Activated CD4-positive, CD25-positive, alpha-beta regulatory T cell treated with anti-CD3 and anti-CD28 coated beads, Interleukin-2, amount 50 U/mL, for 72 hours (primary cell): ENCODE data around the gene DLL4.

Experiments used
- DNase-seq: peaks from one replicate; pipeline ENCODE4 v3.0.0; 2021

DLL4 gene

DNA sequence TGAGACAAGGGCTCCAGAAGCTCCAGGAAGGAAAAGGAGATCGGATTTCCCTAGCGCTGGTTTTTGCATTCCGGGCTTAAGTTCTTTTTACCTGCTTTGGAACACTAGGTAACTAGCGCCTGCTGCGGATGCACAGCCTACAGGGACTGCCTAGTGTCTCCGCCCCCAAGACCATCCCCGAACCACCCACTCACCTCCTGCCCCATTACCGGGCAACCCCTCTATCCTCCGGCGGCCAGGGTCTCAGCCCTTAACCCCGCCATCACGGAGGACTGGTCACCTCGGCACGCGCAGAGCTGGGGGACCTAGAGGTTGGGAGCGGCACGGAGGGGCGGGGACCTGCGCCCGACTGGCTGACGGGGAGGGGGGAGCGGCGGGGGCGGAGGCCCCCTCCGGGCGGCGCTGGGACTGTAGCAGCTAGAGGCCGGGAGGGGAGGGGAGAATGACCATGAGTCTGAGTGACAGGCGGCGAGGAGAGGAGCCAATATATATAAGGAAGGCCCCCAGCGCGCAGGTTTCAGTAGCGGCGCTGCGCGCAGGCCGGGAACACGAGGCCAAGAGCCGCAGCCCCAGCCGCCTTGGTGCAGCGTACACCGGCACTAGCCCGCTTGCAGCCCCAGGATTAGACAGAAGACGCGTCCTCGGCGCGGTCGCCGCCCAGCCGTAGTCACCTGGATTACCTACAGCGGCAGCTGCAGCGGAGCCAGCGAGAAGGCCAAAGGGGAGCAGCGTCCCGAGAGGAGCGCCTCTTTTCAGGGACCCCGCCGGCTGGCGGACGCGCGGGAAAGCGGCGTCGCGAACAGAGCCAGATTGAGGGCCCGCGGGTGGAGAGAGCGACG lies at the start of gene DLL4:
Gene DLL4, plus strand, starts transcription at position 520 of the 839 bp plus-strand sequence. CDS start 329 bp downstream, outside the sequence.
- DNase-seq, result no peak

DNA sequence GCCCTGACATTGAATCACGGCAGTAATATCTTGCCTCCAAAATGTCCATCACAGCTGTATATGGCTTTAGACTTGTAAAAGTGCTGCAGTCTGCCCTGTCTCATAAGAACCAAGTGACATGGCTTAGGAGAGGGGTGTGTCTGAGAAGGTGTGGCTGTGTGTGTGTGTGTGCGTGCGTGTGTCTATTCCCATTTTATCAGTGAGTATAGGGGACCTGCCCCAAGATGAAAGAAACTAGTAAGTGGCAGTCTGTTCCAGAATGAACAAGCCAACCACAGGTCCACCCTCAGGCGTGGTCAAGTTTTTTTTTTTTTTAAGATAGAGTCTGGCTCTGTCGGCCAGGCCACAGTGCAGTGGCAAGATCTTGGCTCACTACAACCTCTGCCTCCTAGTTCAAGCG lies 49.5 kb upstream of the DLL4 start:
- no peak for DNase-seq

DNA sequence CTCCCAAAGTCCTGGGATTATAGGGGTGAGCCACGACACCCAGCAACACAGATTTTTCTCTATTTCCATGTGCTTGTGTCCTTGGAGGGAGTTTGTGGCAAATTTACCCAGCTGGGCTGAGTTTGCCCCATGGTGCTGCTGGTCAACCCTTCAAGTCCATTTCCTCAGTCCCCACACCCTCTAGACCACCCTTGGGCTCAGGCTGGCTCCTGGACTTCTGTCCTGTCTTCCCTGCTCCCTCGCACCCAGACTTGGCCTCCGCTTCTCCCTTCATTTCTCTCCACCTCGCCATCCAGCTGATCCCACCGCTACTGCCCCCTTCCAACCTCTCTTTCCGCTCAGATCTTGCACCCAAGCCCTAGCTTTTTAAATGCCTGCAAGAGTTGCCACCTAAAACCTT lies 47.8 kb upstream of the DLL4 start:
- DNase-seq, result no peak

DNA sequence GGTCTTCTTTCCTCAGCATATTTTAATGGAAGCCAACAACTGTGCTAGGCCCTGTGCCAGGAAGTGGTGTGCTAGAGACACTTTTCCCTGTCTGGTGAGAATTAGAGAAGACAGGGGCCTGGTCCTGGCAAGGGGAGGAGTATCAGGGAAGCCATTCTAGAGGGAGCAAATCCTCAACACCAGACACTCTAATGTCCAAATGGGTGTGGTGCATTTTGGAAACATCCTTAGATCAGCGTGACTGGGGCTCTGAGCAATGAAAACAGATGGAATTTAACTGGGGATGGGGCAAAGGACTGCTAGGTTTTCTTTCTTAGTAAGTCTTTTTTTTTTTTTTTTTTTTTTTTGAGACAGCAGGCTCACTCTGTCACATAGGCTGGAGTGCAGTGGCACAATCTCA lies 42.6 kb upstream of the DLL4 start:
- no peak for DNase-seq

DNA sequence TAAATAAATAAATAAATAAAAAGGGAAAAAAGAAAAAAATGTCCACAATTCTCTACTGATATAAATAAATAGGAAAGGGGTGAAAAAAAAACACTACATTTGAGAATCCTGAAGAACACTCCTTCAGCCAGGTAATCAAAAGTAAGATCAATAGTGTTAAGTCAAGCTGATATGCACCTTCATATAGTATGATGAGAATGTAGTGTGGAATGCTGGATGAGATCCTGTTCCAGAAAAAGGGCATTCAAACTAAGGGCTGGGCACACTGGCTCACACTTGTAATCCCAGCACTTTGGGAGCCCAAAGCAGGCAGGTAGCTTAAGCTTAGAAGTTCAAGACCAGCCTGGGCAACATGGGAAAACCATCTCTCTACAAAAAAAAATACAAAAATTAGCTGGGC lies 40.0 kb upstream of the DLL4 start:
- DNase-seq, result no peak

DNA sequence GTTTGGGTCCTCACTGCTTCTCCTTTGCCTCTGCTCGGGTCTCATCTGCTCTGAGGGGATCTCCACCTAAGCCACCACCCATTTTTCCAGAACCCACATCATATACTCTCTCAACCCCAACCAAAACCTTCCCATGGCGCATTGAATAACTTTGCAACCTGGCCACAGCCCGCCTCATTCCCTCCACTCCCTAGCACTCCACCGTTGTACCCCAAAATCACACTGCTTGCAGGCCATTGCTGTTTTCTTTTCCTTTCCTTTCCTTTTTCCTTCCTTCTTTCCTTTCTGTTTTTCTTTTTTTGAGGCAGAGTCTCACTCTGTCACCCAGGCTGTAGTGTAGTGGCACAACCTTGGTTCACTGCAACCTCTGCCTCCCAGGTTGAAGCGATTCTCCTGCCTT lies 38.0 kb upstream of the DLL4 start:
- no peak for DNase-seq

DNA sequence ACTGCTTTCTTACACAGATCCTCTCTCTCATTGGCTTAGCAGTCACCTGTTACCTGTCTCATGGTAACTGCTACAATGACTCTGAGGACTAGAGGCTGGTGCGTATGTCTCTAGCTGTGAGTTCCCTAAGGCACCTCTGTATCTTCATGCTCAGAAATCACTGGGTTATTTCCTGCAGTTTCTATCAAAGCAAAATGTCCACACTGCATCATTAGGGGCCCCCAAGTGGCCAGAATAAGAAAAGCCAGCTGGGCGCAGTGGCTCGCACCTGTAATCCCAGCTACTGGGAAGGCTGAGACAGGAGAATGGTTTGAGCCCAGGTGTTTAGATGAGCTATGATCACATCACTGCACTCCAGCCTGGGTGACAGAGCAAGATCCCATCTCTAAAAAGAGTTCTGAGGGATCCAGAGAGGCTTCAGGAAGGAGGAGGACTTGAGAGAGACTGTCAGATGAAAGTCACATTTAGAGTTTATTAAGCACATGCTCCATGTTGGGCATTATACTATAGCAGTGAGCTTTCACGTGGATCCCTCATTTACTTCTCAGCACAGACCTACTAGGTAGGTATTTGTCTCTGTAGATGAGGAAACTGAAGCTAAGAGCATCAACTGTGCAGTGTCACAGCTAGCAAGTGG lies 37.2 kb upstream of the DLL4 start:
- no peak for DNase-seq

DNA sequence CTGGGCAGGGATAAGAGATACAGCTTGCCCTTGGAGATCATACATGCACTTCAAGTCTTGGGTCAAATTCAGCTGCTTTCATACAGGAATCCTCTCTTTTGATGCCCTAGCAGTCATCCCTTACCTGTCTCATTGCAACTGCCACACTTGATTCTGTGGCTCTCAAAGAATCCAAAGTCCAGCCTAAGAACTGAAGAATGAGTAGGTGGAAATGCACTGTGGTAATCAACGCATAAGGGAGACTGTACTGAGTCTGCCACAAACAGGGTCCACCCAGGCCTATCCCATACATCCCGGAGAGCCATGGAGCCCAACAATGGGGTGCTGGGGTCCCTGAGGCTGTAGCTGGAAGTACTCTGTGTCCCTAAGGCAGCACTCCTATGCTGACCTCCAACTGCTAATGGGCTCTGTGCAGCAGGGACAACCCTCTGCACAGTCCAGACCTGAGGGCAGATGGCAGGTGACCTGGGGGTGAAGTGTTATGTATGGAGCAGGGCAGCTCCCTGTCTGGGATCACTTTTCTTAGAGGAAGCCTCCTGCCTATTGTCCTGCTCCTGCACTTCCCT lies 36.6 kb upstream of the DLL4 start:
- DNase-seq, result no peak

DNA sequence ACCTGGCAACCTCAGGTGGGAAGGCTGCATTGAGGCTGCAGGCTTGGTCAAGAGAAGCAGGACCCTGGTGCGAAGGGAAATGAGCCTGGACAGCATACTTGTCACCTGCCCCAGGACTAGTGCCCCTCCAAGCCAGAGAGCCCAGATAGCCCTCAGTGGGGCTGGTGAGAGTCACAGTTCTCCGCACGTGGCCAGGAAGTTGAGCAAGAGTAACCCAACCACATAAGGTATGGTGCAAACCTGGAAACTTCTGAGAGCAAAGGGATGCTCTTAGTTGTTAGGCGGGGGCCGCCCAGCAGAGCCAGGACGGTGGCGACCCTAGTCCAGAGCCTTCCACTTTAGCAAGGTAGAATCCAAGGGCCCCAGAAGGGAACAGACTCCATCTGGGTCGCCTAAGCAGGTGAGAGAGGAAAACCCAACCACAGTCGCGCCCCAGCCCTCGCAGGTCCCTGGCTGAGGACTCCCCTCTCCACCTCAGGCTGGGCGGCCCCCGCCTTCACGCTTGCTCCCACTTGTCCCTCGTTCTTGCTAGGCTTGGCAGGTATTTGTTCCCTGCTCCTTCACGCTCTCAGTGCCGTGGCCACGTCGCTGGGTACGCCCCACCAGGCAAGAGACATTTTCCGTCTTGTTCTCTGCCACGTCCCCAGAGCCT lies 36.0 kb upstream of the DLL4 start:
- DNase-seq, result no peak

DNA sequence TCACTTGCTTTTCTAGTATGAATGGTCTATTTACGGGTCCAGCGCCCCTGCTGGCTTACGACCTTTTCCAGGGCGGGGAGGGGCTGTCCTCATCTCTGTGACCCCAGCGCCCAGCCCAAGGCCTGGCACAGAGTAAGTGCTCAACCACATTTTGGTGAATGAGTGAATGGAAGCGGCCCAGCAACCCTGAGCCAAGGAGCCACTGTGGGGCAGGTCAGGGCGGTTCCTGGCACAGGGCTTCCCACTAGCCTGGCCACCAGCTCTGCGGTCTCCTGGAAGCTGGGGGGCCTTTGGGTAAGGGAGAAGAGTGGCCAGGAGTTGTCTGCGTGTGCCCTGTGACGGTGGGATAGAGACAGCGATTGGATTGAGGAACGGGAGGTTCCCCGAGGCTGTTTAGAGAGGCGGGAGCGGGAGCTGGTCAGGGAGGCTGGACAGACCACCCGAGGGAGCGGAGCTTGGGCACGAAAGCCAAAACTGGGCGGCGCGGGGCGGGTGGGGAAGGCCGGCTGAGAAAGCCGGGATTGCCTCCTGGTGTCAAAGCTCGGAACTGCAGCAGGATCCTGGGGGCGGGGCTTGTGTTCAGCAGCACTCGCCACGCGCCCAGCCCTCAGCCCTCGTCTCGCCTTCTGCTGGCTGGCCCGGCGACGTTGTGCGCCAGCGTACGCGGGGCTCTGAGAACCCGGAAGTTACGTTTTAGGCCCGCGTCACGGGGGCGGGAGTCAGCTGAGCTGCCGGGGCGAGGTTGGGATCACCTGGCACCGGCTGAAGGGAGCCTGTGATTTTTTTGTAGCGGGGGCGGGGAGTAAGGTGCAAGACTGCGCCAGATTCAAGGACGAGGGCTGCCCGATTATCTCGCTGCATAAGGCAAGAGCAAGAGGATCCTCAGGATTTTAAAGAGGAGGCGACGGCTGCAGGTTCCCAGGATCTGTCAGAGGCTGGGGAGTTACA lies 35.1 kb upstream of the DLL4 start, which contains the start of gene VPS18:
Gene VPS18, plus strand, starts transcription at position 718 of the 948 bp plus-strand sequence. CDS start 319 bp downstream, outside the sequence.
- peak; percentile 100 for DNase-seq

DNA sequence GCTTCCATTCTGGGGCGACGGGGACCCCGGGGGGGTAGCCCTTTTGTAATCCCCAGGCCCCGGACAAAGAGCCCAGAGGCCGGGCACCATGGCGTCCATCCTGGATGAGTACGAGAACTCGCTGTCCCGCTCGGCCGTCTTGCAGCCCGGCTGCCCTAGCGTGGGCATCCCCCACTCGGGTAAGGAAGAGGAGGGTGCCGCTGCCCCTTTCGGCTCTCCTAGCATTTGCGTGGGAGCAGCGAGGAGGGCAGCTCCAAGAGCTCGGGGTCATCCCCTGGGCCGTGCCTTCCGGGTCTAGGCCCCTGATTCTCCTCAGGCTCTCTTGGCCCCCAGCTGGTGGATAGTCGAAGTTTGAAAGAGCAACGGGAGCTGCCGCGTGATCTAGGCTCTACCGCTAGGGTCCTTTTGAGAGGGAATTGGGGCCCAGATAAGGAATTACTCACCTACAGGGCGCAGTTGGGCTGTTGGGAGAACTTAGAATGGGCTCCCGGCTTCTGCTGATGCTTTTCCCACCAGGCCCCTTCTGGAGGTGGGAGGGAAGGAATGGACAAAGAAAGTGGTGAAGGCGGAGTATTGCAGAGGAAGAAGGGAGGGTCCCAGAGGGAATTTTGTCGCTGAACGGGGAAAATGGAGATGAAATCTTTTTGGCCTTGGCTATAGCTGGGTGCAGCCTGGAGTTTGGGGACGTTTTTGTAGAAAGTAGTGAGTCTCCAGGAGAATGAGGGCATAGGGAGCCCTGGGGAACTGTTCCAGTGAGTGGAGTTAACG lies 34.3 kb upstream of the DLL4 start:
- peak; percentile 57 for DNase-seq

DNA sequence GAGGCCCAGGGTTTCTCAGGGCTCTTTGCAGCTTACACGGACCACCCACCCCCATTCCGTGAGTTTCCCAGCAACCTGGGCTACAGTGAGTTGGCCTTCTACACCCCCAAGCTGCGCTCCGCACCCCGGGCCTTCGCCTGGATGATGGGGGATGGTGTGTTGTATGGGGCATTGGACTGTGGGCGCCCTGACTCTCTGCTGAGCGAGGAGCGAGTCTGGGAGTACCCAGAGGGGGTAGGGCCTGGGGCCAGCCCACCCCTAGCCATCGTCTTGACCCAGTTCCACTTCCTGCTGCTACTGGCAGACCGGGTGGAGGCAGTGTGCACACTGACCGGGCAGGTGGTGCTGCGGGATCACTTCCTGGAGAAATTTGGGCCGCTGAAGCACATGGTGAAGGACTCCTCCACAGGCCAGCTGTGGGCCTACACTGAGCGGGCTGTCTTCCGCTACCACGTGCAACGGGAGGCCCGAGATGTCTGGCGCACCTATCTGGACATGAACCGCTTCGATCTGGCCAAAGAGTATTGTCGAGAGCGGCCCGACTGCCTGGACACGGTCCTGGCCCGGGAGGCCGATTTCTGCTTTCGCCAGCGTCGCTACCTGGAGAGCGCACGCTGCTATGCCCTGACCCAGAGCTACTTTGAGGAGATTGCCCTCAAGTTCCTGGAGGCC lies 29.5 kb upstream of the DLL4 start:
- no peak for DNase-seq

DNA sequence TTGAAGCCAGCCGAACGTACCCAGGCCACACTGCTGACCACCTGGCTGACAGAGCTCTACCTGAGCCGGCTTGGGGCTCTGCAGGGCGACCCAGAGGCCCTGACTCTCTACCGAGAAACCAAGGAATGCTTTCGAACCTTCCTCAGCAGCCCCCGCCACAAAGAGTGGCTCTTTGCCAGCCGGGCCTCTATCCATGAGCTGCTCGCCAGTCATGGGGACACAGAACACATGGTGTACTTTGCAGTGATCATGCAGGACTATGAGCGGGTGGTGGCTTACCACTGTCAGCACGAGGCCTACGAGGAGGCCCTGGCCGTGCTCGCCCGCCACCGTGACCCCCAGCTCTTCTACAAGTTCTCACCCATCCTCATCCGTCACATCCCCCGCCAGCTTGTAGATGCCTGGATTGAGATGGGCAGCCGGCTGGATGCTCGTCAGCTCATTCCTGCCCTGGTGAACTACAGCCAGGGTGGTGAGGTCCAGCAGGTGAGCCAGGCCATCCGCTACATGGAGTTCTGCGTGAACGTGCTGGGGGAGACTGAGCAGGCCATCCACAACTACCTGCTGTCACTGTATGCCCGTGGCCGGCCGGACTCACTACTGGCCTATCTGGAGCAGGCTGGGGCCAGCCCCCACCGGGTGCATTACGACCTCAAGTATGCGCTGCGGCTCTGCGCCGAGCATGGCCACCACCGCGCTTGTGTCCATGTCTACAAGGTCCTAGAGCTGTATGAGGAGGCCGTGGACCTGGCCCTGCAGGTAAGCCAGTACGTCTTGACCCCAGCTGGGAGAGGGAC lies 28.7 kb upstream of the DLL4 start:
- DNase-seq, result no peak

DNA sequence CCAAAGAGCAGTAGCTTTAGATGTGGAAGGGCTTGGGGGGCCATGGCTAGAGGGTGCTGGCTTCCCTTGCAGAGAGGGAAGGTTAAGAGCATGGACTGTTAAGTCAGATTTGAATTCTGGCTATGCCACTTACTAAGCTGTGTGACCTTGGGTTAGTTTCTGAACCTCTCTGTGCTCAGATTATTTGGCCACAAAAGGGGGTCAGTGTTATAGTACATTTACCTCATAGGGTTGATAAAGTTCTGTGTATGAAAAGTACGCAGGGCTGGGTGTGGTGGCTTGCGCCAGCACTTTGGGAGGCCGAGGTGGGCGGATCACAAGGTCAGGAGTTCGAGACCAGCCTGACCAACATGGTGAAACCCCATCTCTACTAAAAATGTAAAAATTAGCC lies 28.1 kb upstream of the DLL4 start:
- no peak for DNase-seq

DNA sequence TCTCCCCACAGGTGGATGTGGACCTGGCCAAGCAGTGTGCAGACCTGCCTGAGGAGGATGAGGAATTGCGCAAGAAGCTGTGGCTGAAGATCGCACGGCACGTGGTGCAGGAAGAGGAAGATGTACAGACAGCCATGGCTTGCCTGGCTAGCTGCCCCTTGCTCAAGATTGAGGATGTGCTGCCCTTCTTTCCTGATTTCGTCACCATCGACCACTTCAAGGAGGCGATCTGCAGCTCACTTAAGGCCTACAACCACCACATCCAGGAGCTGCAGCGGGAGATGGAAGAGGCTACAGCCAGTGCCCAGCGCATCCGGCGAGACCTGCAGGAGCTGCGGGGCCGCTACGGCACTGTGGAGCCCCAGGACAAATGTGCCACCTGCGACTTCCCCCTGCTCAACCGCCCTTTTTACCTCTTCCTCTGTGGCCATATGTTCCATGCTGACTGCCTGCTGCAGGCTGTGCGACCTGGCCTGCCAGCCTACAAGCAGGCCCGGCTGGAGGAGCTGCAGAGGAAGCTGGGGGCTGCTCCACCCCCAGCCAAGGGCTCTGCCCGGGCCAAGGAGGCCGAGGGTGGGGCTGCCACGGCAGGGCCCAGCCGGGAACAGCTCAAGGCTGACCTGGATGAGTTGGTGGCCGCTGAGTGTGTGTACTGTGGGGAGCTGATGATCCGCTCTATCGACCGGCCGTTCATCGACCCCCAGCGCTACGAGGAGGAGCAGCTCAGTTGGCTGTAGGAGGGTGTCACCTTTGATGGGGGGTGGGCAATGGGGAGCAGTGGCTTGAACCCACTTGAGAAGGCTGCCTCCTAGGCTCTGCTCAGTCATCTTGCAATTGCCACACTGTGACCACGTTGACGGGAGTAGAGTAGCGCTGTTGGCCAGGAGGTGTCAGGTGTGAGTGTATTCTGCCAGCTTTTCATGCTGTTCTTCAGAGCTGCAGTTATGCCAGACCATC lies 26.3 kb upstream of the DLL4 start:
- DNase-seq, result no peak

DNA sequence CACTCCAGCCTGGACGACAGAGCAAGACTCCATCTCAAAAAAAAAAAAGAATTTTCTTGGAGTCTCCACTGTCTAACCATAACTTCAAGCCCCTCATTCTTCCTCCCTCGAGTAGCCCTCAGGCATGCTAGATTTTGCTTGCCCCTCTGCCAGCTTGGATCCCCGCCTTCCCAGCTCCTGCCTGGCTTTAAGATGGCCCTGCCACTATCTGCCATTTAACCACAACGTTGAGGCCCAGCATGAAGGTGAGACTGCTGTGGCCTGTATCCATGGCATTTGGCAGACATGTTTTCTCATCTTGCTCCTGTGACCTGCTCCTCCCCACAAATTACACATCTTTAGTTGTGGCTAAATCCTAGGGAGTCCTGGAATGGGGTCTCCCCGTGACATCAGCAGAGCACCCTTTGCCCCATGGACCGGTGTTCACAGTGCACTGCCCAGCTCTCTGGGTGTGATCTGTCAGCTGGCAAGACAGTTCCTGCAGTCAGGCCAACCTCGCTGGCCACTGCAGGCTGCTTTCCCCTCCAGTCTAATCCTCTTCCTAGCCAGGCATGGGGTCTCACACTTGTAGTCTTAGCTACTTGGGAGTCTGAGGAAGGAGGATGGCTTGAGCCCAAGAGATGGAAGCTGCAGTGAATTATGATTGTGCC lies 24.5 kb upstream of the DLL4 start:
- DNase-seq, result no peak

DNA sequence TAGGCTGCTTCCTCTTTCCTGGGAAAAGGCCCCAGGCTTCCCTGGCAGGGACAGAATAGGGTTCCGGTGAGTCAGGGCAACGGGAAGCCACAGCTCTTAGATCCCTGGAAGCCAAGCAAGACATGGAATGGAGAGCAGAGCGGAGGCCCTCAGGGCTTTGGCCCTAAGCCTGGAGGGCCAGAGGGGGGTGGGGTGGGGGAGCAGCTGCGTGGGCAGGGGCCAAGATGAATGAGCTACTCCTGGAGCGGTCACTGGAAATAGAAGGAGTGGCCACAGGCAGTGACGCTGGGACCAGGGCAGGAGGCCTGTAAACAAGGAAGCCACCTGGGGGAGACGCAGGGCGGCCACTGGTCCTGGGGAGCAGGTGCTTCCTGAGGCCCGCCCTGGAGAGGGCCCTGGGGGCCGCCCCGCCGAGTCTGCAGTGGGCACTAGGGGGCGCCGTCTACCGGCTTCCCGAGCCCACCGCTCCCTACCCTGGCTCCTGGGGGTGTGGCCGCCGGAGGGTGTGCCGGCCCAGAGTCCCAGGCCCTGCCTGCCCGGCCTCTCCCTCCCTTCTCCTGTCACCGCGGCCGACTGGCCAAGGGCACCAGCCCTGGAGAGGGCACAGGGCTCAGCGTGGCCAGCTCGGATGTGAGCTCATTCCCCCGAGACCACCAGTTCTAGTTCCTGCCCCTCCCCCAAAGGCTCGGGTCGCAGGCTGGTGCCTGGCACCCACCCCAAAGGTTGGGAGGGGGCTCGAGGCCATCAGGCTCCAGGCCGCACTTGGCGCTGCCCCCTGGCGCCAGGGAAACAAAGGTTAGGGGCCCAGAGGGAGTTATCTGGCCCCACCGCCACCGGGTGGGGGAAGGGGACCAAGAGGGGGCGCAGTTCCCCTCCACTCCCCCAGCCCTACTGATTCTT lies 22.8 kb upstream of the DLL4 start:
- DNase-seq, result peak; percentile 78
